ENCODE data around the gene RMRP.

RMRP gene

GRCh38 chr9:35666045-35666444 is 8.2 kb upstream of the RMRP start:
- H3K4me3 ChIP-seq (ENCODE audit: low read depth, low read length), result no peak overlapping the region
- no peak for TF ChIP-seq CTCF (IDR thresholded peaks at IDR 0.05; ENCODE audit: borderline replicate concordance, insufficient read depth, low read depth, low read length)

GRCh38 chr9:35665471-35665818 is 7.6 kb upstream of the RMRP start:
- H3K4me3 ChIP-seq (ENCODE audit: low read depth, low read length), result peak overlapping the region; percentile 70
- no peak for TF ChIP-seq CTCF (IDR thresholded peaks at IDR 0.05; ENCODE audit: borderline replicate concordance, insufficient read depth, low read depth, low read length)

- peak; percentile 37; the same call in 1 of the 2 replicates for TF ChIP-seq CTCF (IDR thresholded peaks at IDR 0.05; ENCODE audit: borderline replicate concordance, insufficient read depth, low read depth, low read length)
- H3K4me3 ChIP-seq (ENCODE audit: low read depth, low read length), result peak within 1 kb of the TSS; percentile 70
These were observed 7.0 kb upstream of the RMRP start, which contains the start of gene ARHGEF39 for GRCh38 chr9:35664531-35665470. Gene ARHGEF39, minus strand, starts transcription at chr9:35665195. Its CDS starts 26 bp downstream, at chr9:35665169.

DNA sequence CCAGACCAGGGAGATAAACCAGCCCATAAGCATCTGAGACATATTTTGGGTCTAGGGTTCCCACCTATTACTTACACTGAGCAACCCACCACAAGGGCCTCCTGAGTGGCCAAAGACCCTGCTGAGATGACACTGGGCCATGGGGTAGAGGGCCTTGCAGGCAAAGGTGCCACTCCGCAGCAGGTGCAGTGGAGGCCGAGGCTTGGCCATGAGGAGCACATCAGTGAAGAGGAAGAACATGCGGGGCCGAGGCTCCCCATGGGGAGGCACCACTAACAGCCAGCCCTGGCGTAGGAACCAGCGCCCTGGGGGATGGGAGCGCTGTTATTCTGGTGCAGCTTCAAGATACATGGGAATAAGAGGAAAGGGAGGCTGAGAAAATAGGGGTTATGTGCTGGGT is 4.6 kb upstream of the RMRP start:
- H3K4me3 ChIP-seq (ENCODE audit: low read depth, low read length), result no peak overlapping the region
- no peak for TF ChIP-seq CTCF (IDR thresholded peaks at IDR 0.05; ENCODE audit: borderline replicate concordance, insufficient read depth, low read depth, low read length)

DNA sequence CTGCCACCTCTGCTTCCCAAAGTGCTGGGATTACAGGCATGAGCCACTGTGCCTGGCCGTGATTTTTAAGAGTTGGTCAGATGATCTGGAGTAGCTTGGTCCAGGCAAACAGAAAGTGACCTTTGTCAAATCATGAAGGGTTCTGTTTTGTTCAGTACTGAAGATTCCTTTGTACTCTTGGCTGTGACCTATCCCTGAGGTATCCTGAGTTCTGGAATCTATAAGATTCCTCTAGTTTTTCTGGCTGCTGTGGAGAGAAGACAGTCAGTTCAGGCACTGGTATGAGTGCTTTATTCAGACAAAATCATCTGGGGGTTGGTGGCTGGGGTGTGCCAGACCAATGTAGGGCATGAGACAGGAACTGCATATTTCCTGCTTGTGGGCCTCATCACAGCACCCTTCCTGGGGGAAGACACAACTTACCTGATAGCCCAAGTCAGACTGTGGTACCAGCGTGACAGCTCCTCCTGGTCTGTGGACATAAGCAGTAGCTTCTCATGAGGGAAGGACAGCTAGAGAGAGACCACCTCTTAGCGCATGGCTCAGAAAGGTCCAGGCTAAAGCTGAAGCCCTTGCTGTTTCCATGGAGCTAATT is 4.0 kb upstream of the RMRP start:
- H3K4me3 ChIP-seq (ENCODE audit: low read depth, low read length), result no peak overlapping the region
- no peak for TF ChIP-seq CTCF (IDR thresholded peaks at IDR 0.05; ENCODE audit: borderline replicate concordance, insufficient read depth, low read depth, low read length)

DNA sequence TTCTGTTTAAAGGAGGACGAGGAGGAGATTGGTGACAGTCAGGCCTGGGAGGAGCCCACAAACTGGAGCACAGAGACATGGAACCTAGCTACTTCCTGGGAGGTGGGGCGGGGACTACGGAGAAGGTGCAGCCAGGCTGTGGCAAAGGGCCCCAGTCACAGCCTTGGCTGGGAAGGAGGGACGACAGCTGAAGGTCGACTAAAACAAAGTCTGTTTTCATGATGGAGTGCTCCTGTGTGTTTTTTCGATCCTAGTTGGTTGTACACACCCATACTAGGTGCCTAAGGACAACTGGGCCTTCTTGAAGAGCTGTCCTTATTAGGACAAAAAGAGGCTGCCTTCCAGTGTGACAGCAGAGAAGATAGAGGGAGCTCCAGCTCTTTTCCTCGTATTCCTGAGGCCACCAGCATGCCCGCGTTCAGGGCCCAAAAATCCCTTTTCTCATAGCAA is 3.2 kb upstream of the RMRP start:
- H3K4me3 ChIP-seq (ENCODE audit: low read depth, low read length), result no peak overlapping the region
- no peak for TF ChIP-seq CTCF (IDR thresholded peaks at IDR 0.05; ENCODE audit: borderline replicate concordance, insufficient read depth, low read depth, low read length)
